Ectodermal cell (in vitro differentiated cells): ENCODE data around the gene ZNF385B.

Experiments
- H3K27ac ChIP-seq: 2 replicates; pipeline ENCODE4 v1.7.0; 2013; ENCODE audit warnings: mild to moderate bottlenecking, low read depth, low read length; ENCODE audit not compliant: insufficient read depth, poor library complexity, severe bottlenecking
- H3K27me3 ChIP-seq: 2 replicates; pipeline ENCODE4 v1.7.0; 2013; ENCODE audit warnings: mild to moderate bottlenecking, low read length; ENCODE audit not compliant: insufficient read depth, control insufficient read depth, poor library complexity, severe bottlenecking
- H3K36me3 ChIP-seq: one replicate; pipeline ENCODE4 v1.7.0; 2013; ENCODE audit warnings: low read length; ENCODE audit not compliant: control insufficient read depth, insufficient read depth
- H3K4me1 ChIP-seq: one replicate; pipeline ENCODE4 v1.7.0; 2013; ENCODE audit warnings: low read length; ENCODE audit not compliant: control insufficient read depth, insufficient read depth
- H3K4me3 ChIP-seq: 2 replicates; pipeline ENCODE4 v1.7.0; 2013; ENCODE audit warnings: low read depth, low read length, control low read depth; ENCODE audit not compliant: insufficient read depth
- H3K9me3 ChIP-seq: 2 replicates; pipeline ENCODE4 v1.7.0; 2013; ENCODE audit warnings: mild to moderate bottlenecking, low read length, moderate library complexity; ENCODE audit not compliant: control insufficient read depth
- WGBS, 2 experiments: methylation state at CpG; one replicate each; pipeline ENCODE4 v1.1.7; 2013; ENCODE audit warnings: missing lambda C conversion rate in 2 of 2; 5-methylcytosine and 5-hydroxymethylcytosine counted together

Gene ZNF385B

GRCh38 chr2:179724403-179724802 is 137.0 kb downstream of the ZNF385B start:
- Histone ChIP-seq H3K4me3 (no peak overlapping the region), H3K36me3 (no peaks in the 10 kb centered on the region)

GRCh38 chr2:179720173-179720772 is 141.1 kb downstream of the ZNF385B start:
- Histone ChIP-seq H3K27me3 (no peaks in the 10 kb centered on the region), H3K36me3 (no peaks in the 10 kb centered on the region), H3K27ac (no peak overlapping the region), H3K4me3 (no peak overlapping the region), H3K4me1 (no peaks in the 10 kb centered on the region), H3K9me3 (no peaks in the 10 kb centered on the region)

More at GRCh38 chr2:179724403-179724802, 137.0 kb downstream of the ZNF385B start:
- no peaks in the 10 kb centered on the region for H3K27me3 ChIP-seq
- no peak overlapping the region for H3K27ac ChIP-seq
- H3K9me3 ChIP-seq = no peaks in the 10 kb centered on the region
- H3K4me1 ChIP-seq = no peaks in the 10 kb centered on the region

GRCh38 chr2:179715871-179716270 is 145.5 kb downstream of the ZNF385B start:
- no peak overlapping the region for H3K27ac ChIP-seq
- no peak overlapping the region for H3K4me3 ChIP-seq
- H3K9me3 ChIP-seq = no peaks in the 10 kb centered on the region
- WGBS, 2 experiments = 89% methylated on average over 1 of the region's 1 CpG; no CpG with 5 or more reads in 1 of the 2 experiments
- no peaks in the 10 kb centered on the region for H3K4me1 ChIP-seq
- H3K36me3 ChIP-seq = no peaks in the 10 kb centered on the region
- no peaks in the 10 kb centered on the region for H3K27me3 ChIP-seq

- H3K4me1 ChIP-seq = no peaks in the 10 kb centered on the region
- no peak overlapping the region for H3K4me3 ChIP-seq
- no peaks in the 10 kb centered on the region for H3K36me3 ChIP-seq
- no peak overlapping the region for H3K27ac ChIP-seq
- H3K27me3 ChIP-seq = no peaks in the 10 kb centered on the region
- H3K9me3 ChIP-seq = no peaks in the 10 kb centered on the region
- WGBS, 2 experiments = no CpG with 5 or more reads among the region's 1 CpG
Measured at GRCh38 chr2:179715196-179715595, 146.2 kb downstream of the ZNF385B start.

GRCh38 chr2:179712825-179713224 is 148.6 kb downstream of the ZNF385B start:
- Histone ChIP-seq H3K27me3 (no peaks in the 10 kb centered on the region), H3K4me3 (no peak overlapping the region), H3K36me3 (no peaks in the 10 kb centered on the region), H3K9me3 (no peaks in the 10 kb centered on the region), H3K27ac (no peak overlapping the region), H3K4me1 (no peaks in the 10 kb centered on the region)
- WGBS, 2 experiments = 88 to 91% methylated on average over 3 to 4 of the region's 4 CpGs

GRCh38 chr2:179711375-179711774 is 150.0 kb downstream of the ZNF385B start:
- Histone ChIP-seq H3K27me3 (no peaks in the 10 kb centered on the region), H3K4me1 (no peaks in the 10 kb centered on the region), H3K36me3 (no peaks in the 10 kb centered on the region), H3K9me3 (no peaks in the 10 kb centered on the region), H3K27ac (no peak overlapping the region), H3K4me3 (no peak overlapping the region)
- 94% methylated on average over 4 of the region's 4 CpGs for WGBS, 2 experiments

GRCh38 chr2:179703702-179704101 is 157.7 kb downstream of the ZNF385B start:
- Histone ChIP-seq H3K27me3 (no peaks in the 10 kb centered on the region), H3K9me3 (no peaks in the 10 kb centered on the region), H3K4me1 (no peaks in the 10 kb centered on the region), H3K36me3 (no peaks in the 10 kb centered on the region), H3K4me3 (no peak overlapping the region), H3K27ac (no peak overlapping the region)
- WGBS, 2 experiments = 80 to 100% methylated on average over 1 of the region's 1 CpG

GRCh38 chr2:179702912-179703311 is 158.5 kb downstream of the ZNF385B start:
- Histone ChIP-seq H3K4me1 (no peaks in the 10 kb centered on the region), H3K4me3 (no peak overlapping the region), H3K9me3 (no peaks in the 10 kb centered on the region), H3K27ac (no peak overlapping the region), H3K27me3 (no peaks in the 10 kb centered on the region), H3K36me3 (no peaks in the 10 kb centered on the region)
- 85 to 88% methylated on average over 1 of the region's 1 CpG for WGBS, 2 experiments

GRCh38 chr2:179701524-179702110 is 159.8 kb downstream of the ZNF385B start:
- no peaks in the 10 kb centered on the region for H3K9me3 ChIP-seq
- no peaks in the 10 kb centered on the region for H3K4me1 ChIP-seq
- no peak overlapping the region for H3K27ac ChIP-seq
- no peak overlapping the region for H3K4me3 ChIP-seq
- H3K36me3 ChIP-seq = no peaks in the 10 kb centered on the region
- 84 to 91% methylated on average over 4 to 5 of the region's 5 CpGs for WGBS, 2 experiments
- H3K27me3 ChIP-seq = no peaks in the 10 kb centered on the region

- Histone ChIP-seq H3K27ac (no peak overlapping the region), H3K9me3 (no peaks in the 10 kb centered on the region)
- 100% methylated on average over 1 of the region's 1 CpG for WGBS, 2 experiments
Measured at GRCh38 chr2:179695486-179695885, 165.9 kb downstream of the ZNF385B start.

More at GRCh38 chr2:179695486-179695885, 165.9 kb downstream of the ZNF385B start:
- H3K4me3 ChIP-seq = no peak overlapping the region
- no peaks in the 10 kb centered on the region for H3K36me3 ChIP-seq
- H3K4me1 ChIP-seq = no peaks in the 10 kb centered on the region
- no peaks in the 10 kb centered on the region for H3K27me3 ChIP-seq
